ENCODE data around the gene MRPS16. TPM values are rescaled to one million over a fixed set of nuclear protein-coding genes. Genes with fewer than 3 reads are reported as not detected.

Gene MRPS16
- total and polyA plus RNA-seq, 2 of the 13 experiments (the other 11 are each of a cell fraction or from before 2014, with no cell fraction given) = 70.1 to 135 TPM

- TF ChIP-seq SYNCRIP (IDR thresholded peaks at IDR 0.05; ENCODE audit: insufficient read depth, low read depth, low read length) (no peak), SRSF1 (optimal IDR thresholded peaks at IDR 0.05; ENCODE audit: low read depth, low read length) (no peak), NRL (CRISPR knock-in tag; IDR thresholded peaks at IDR 0.05; ENCODE audit: borderline replicate concordance) (peak; percentile 92; the same call in 1 of the 2 replicates), ZNF280B (CRISPR knock-in tag; IDR thresholded peaks at IDR 0.05; ENCODE audit: borderline replicate concordance) (peak; percentile 95), SRSF9 (IDR thresholded peaks at IDR 0.05; ENCODE audit: borderline replicate concordance, insufficient read depth, low read depth, low read length, poor library complexity, severe bottlenecking) (no peak), ATAD3A (CRISPR knock-in tag; IDR thresholded peaks at IDR 0.05) (no peak), POLR2AphosphoS2 (IDR thresholded peaks at IDR 0.05; ENCODE audit: low read depth, low read length) (no peak), SMAD3 (CRISPR knock-in tag; IDR thresholded peaks at IDR 0.05) (peak; percentile 59), ZNF567 (CRISPR knock-in tag; IDR thresholded peaks at IDR 0.05; ENCODE audit: borderline replicate concordance) (peak; percentile 92; the same call in 1 of the 2 replicates)
- TF ChIP-seq, protein P1, sequence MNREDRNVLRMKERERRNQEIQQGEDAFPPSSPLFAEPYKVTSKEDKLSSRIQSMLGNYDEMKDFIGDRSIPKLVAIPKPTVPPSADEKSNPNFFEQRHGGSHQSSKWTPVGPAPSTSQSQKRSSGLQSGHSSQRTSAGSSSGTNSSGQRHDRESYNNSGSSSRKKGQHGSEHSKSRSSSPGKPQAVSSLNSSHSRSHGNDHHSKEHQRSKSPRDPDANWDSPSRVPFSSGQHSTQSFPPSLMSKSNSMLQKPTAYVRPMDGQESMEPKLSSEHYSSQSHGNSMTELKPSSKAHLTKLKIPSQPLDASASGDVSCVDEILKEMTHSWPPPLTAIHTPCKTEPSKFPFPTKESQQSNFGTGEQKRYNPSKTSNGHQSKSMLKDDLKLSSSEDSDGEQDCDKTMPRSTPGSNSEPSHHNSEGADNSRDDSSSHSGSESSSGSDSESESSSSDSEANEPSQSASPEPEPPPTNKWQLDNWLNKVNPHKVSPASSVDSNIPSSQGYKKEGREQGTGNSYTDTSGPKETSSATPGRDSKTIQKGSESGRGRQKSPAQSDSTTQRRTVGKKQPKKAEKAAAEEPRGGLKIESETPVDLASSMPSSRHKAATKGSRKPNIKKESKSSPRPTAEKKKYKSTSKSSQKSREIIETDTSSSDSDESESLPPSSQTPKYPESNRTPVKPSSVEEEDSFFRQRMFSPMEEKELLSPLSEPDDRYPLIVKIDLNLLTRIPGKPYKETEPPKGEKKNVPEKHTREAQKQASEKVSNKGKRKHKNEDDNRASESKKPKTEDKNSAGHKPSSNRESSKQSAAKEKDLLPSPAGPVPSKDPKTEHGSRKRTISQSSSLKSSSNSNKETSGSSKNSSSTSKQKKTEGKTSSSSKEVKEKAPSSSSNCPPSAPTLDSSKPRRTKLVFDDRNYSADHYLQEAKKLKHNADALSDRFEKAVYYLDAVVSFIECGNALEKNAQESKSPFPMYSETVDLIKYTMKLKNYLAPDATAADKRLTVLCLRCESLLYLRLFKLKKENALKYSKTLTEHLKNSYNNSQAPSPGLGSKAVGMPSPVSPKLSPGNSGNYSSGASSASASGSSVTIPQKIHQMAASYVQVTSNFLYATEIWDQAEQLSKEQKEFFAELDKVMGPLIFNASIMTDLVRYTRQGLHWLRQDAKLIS (CRISPR knock-in tag; IDR thresholded peaks at IDR 0.05) = no peak
- TF ChIP-seq, protein P2, sequence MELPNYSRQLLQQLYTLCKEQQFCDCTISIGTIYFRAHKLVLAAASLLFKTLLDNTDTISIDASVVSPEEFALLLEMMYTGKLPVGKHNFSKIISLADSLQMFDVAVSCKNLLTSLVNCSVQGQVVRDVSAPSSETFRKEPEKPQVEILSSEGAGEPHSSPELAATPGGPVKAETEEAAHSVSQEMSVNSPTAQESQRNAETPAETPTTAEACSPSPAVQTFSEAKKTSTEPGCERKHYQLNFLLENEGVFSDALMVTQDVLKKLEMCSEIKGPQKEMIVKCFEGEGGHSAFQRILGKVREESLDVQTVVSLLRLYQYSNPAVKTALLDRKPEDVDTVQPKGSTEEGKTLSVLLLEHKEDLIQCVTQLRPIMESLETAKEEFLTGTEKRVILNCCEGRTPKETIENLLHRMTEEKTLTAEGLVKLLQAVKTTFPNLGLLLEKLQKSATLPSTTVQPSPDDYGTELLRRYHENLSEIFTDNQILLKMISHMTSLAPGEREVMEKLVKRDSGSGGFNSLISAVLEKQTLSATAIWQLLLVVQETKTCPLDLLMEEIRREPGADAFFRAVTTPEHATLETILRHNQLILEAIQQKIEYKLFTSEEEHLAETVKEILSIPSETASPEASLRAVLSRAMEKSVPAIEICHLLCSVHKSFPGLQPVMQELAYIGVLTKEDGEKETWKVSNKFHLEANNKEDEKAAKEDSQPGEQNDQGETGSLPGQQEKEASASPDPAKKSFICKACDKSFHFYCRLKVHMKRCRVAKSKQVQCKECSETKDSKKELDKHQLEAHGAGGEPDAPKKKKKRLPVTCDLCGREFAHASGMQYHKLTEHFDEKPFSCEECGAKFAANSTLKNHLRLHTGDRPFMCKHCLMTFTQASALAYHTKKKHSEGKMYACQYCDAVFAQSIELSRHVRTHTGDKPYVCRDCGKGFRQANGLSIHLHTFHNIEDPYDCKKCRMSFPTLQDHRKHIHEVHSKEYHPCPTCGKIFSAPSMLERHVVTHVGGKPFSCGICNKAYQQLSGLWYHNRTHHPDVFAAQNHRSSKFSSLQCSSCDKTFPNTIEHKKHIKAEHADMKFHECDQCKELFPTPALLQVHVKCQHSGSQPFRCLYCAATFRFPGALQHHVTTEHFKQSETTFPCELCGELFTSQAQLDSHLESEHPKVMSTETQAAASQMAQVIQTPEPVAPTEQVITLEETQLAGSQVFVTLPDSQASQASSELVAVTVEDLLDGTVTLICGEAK (IDR thresholded peaks at IDR 0.05) = no peak
- TF ChIP-seq, protein P2 (CRISPR knock-in tag; IDR thresholded peaks at IDR 0.05) = peak; percentile 71; the same call in 1 of the 2 replicates
Observed at GRCh38 chr10:73246646-73247508, 5.6 kb downstream of the MRPS16 start, which contains the start of gene DNAJC9 (continued).
